ENCODE data around the gene ACAP2. TPM values are rescaled to one million over a fixed set of nuclear protein-coding genes. Genes with fewer than 3 reads are reported as not detected.

Gene ACAP2
- total RNA-seq, 4 donors from 2014 or later: 41.9 to 53.2 (median 48.0) TPM

GRCh38 chr3:195224980-195225580 is 217.7 kb downstream of the ACAP2 start:
- H3K27ac ChIP-seq: peak overlapping the region; percentile 83
- H3K27me3 ChIP-seq: no peaks in the 10 kb centered on the region
- no peaks in the 10 kb centered on the region for H3K9me3 ChIP-seq
- WGBS: 100% methylated on average over 2 of the region's 3 CpGs
- no peak overlapping the region for H3K4me3 ChIP-seq
- no peaks in the 10 kb centered on the region for H3K36me3 ChIP-seq
- no peak for TF ChIP-seq CTCF (IDR thresholded peaks at IDR 0.05)
- peaks cover 32% of the 10 kb centered on the region for H3K4me1 ChIP-seq
- DNase-seq (ENCODE audit: low spot score in 2 of 2): peak; percentile 15 to 64

Other genes with a start within 250 kb of the ACAP2 start
- gene XXYLT1, start 171.9 kb downstream of the ACAP2 start, total RNA-seq: 10 to 100 TPM in 2 of 4 donors, 1 to 10 TPM in 2; 8.0 to 19.4 (median 13.2) TPM
- gene PPP1R2, start 100.3 kb upstream of the ACAP2 start, total RNA-seq: 10 to 100 TPM; 61.7 to 96.0 (median 71.4) TPM
- 100 to 1,000 TPM; 177 to 341 (median 313) TPM for gene APOD, start 140.9 kb upstream of the ACAP2 start, total RNA-seq

Data from suprapubic skin (tissue), 4 donors.